Stimulated activated naive CD8-positive, alpha-beta T cell treated with anti-CD3 and anti-CD28 coated beads, Interleukin-15, Interleukin-2, amounts not matched to agents 100 ng/mL and 50 ng/mL, for 24 hours (primary cell): Measurements from ENCODE around the gene UGT1A10.
"Not testable (repeated sequence)": the region's sequence is repeated elsewhere in the genome, so short reads cannot be mapped to it uniquely, and the experiment has no call there.

Experiments
- H3K27ac Mint-ChIP-seq: one replicate; pipeline ENCODE4 v1.8.0; 2021; ENCODE audit warnings: mild to moderate bottlenecking, mixed read lengths
- H3K27me3 Mint-ChIP-seq: one replicate; pipeline ENCODE4 v1.8.0; 2021; ENCODE audit warnings: mixed read lengths
- H3K36me3 Mint-ChIP-seq: one replicate; pipeline ENCODE4 v1.8.0; 2021; ENCODE audit warnings: low read depth, mixed read lengths
- H3K4me1 Mint-ChIP-seq: one replicate; pipeline ENCODE4 v1.8.0; 2021; ENCODE audit warnings: low read depth, mixed read lengths
- H3K4me3 Mint-ChIP-seq: one replicate; pipeline ENCODE4 v1.8.0; 2021; ENCODE audit warnings: mild to moderate bottlenecking, mixed read lengths
- H3K9me3 Mint-ChIP-seq: one replicate; pipeline ENCODE4 v1.8.0; 2021; ENCODE audit warnings: mixed read lengths

UGT1A10 gene

GRCh38 chr2:233693963-233694362 lies 57.7 kb downstream of the UGT1A10 start:
- H3K27me3 Mint-ChIP-seq: peaks cover 4% of the 10 kb centered on the region
- no peaks in the 10 kb centered on the region for H3K36me3 Mint-ChIP-seq
- no peak overlapping the region for H3K27ac Mint-ChIP-seq
- H3K4me3 Mint-ChIP-seq: no peak overlapping the region
- no peaks in the 10 kb centered on the region for H3K9me3 Mint-ChIP-seq
- H3K4me1 Mint-ChIP-seq: no peaks in the 10 kb centered on the region

- no peaks in the 10 kb centered on the region for H3K36me3 Mint-ChIP-seq
- H3K9me3 Mint-ChIP-seq: no peaks in the 10 kb centered on the region
- no peak overlapping the region for H3K4me3 Mint-ChIP-seq
- H3K27ac Mint-ChIP-seq: no peak overlapping the region
- no peaks in the 10 kb centered on the region for H3K27me3 Mint-ChIP-seq
- H3K4me1 Mint-ChIP-seq: no peaks in the 10 kb centered on the region
Observed at GRCh38 chr2:233698740-233699139, 62.5 kb downstream of the UGT1A10 start.

- Mint-ChIP-seq H3K27ac (no peak overlapping the region), H3K4me3 (no peak overlapping the region), H3K36me3 (no peaks in the 10 kb centered on the region), H3K27me3 (no peaks in the 10 kb centered on the region), H3K9me3 (no peaks in the 10 kb centered on the region), H3K4me1 (no peaks in the 10 kb centered on the region)
Observed at GRCh38 chr2:233699424-233700027, 63.3 kb downstream of the UGT1A10 start.

- Mint-ChIP-seq H3K27ac (no peak overlapping the region), H3K27me3 (no peaks in the 10 kb centered on the region), H3K4me3 (no peak overlapping the region), H3K36me3 (no peaks in the 10 kb centered on the region), H3K9me3 (no peaks in the 10 kb centered on the region), H3K4me1 (no peaks in the 10 kb centered on the region)
Observed at GRCh38 chr2:233700028-233700635, 63.9 kb downstream of the UGT1A10 start.

- H3K4me1 Mint-ChIP-seq: not testable (repeated sequence)
Observed at GRCh38 chr2:233700842-233701241, 64.6 kb downstream of the UGT1A10 start.

GRCh38 chr2:233702238-233702637 lies 66.0 kb downstream of the UGT1A10 start:
- no peaks in the 10 kb centered on the region for H3K27me3 Mint-ChIP-seq
- H3K4me1 Mint-ChIP-seq: no peaks in the 10 kb centered on the region
- no peaks in the 10 kb centered on the region for H3K9me3 Mint-ChIP-seq
- no peak overlapping the region for H3K27ac Mint-ChIP-seq
- H3K36me3 Mint-ChIP-seq: no peaks in the 10 kb centered on the region
- no peak overlapping the region for H3K4me3 Mint-ChIP-seq

More at GRCh38 chr2:233700842-233701241, 64.6 kb downstream of the UGT1A10 start:
- H3K9me3 Mint-ChIP-seq, H3K4me3 Mint-ChIP-seq, H3K27me3 Mint-ChIP-seq, H3K36me3 Mint-ChIP-seq, H3K27ac Mint-ChIP-seq: not testable (repeated sequence)

- H3K9me3 Mint-ChIP-seq: no peaks in the 10 kb centered on the region
- H3K27me3 Mint-ChIP-seq: peaks cover 5% of the 10 kb centered on the region
- no peaks in the 10 kb centered on the region for H3K4me1 Mint-ChIP-seq
- no peak overlapping the region for H3K4me3 Mint-ChIP-seq
- H3K27ac Mint-ChIP-seq: no peak overlapping the region
- no peaks in the 10 kb centered on the region for H3K36me3 Mint-ChIP-seq
Observed at GRCh38 chr2:233705911-233706506, 69.8 kb downstream of the UGT1A10 start.

GRCh38 chr2:233706720-233707119 lies 70.5 kb downstream of the UGT1A10 start:
- no peak overlapping the region for H3K27ac Mint-ChIP-seq
- H3K36me3 Mint-ChIP-seq: no peaks in the 10 kb centered on the region
- H3K27me3 Mint-ChIP-seq: peaks cover 5% of the 10 kb centered on the region
- no peaks in the 10 kb centered on the region for H3K4me1 Mint-ChIP-seq
- H3K9me3 Mint-ChIP-seq: no peaks in the 10 kb centered on the region
- H3K4me3 Mint-ChIP-seq: no peak overlapping the region

- no peaks in the 10 kb centered on the region for H3K4me1 Mint-ChIP-seq
- H3K36me3 Mint-ChIP-seq: no peaks in the 10 kb centered on the region
- H3K9me3 Mint-ChIP-seq: no peaks in the 10 kb centered on the region
- peaks cover 12% of the 10 kb centered on the region for H3K27me3 Mint-ChIP-seq
- H3K4me3 Mint-ChIP-seq: no peak overlapping the region
- no peak overlapping the region for H3K27ac Mint-ChIP-seq
Observed at GRCh38 chr2:233707940-233708644, 71.8 kb downstream of the UGT1A10 start.

GRCh38 chr2:233708942-233709341 lies 72.7 kb downstream of the UGT1A10 start:
- no peaks in the 10 kb centered on the region for H3K4me1 Mint-ChIP-seq
- H3K27ac Mint-ChIP-seq: no peak overlapping the region
- no peaks in the 10 kb centered on the region for H3K36me3 Mint-ChIP-seq
- no peak overlapping the region for H3K4me3 Mint-ChIP-seq
- peaks cover 14% of the 10 kb centered on the region for H3K27me3 Mint-ChIP-seq
- H3K9me3 Mint-ChIP-seq: no peaks in the 10 kb centered on the region

- no peaks in the 10 kb centered on the region for H3K9me3 Mint-ChIP-seq
- no peak overlapping the region for H3K4me3 Mint-ChIP-seq
- H3K4me1 Mint-ChIP-seq: no peaks in the 10 kb centered on the region
- H3K27ac Mint-ChIP-seq: no peak overlapping the region
- H3K27me3 Mint-ChIP-seq: peaks cover 28% of the 10 kb centered on the region
- no peaks in the 10 kb centered on the region for H3K36me3 Mint-ChIP-seq
Observed at GRCh38 chr2:233711312-233712008, 75.2 kb downstream of the UGT1A10 start.

GRCh38 chr2:233712611-233713261 lies 76.5 kb downstream of the UGT1A10 start, which contains the start of gene UGT1A5:
TSS of gene UGT1A5 (plus strand) at chr2:233712907. CDS start at chr2:233712992, 85 bp downstream.
- Mint-ChIP-seq H3K27ac (no peak within 1 kb of the TSS), H3K27me3 (peaks cover 35% of the 10 kb centered on the region)

GRCh38 chr2:233713262-233713615 lies 77.0 kb downstream of the UGT1A10 start:
- Mint-ChIP-seq H3K4me1 (no peaks in the 10 kb centered on the region), H3K27me3 (peaks cover 38% of the 10 kb centered on the region), H3K36me3 (no peaks in the 10 kb centered on the region), H3K4me3 (no peak overlapping the region), H3K27ac (no peak overlapping the region), H3K9me3 (no peaks in the 10 kb centered on the region)

More at GRCh38 chr2:233712611-233713261, 76.5 kb downstream of the UGT1A10 start, which contains the start of gene UGT1A5:
- Mint-ChIP-seq H3K9me3 (no peaks in the 10 kb centered on the region), H3K4me3 (no peak within 1 kb of the TSS), H3K4me1 (no peaks in the 10 kb centered on the region), H3K36me3 (no peaks in the 10 kb centered on the region)

- Mint-ChIP-seq H3K9me3 (no peaks in the 10 kb centered on the region), H3K27ac (no peak overlapping the region), H3K4me3 (no peak overlapping the region), H3K36me3 (no peaks in the 10 kb centered on the region), H3K4me1 (no peaks in the 10 kb centered on the region), H3K27me3 (peaks cover 42% of the 10 kb centered on the region)
Observed at GRCh38 chr2:233714121-233714520, 77.9 kb downstream of the UGT1A10 start.
